GM18858 (cell line): ENCODE measurements around the gene EXPH5.

Source experiments
- ATAC-seq: cut with Tn5 transposase; IDR thresholded peaks from one replicate; pipeline ENCODE4 v1.9.1; 2021; ENCODE audit not compliant: unreplicated experiment

The EXPH5 gene

GRCh38 chr11:108562746-108563581, 30.6 kb downstream of the EXPH5 start:
- no peak for ATAC-seq

GRCh38 chr11:108561535-108561991, 32.0 kb downstream of the EXPH5 start:
- ATAC-seq = no peak

- no peak for ATAC-seq
These were observed 33.7 kb downstream of the EXPH5 start for GRCh38 chr11:108559904-108560303.

GRCh38 chr11:108559340-108559739, 34.2 kb downstream of the EXPH5 start:
- ATAC-seq = no peak

GRCh38 chr11:108558222-108558621, 35.3 kb downstream of the EXPH5 start:
- ATAC-seq = peak; percentile 78

- ATAC-seq = no peak
These were observed 37.5 kb downstream of the EXPH5 start for GRCh38 chr11:108556019-108556418.

- no peak for ATAC-seq
These were observed 41.7 kb downstream of the EXPH5 start for GRCh38 chr11:108551651-108552462.

- ATAC-seq = no peak
These were observed 44.2 kb downstream of the EXPH5 start for GRCh38 chr11:108549319-108549885.

- no peak for ATAC-seq
These were observed 47.6 kb downstream of the EXPH5 start for GRCh38 chr11:108545909-108546501.

GRCh38 chr11:108543316-108543964, 50.1 kb downstream of the EXPH5 start:
- no peak for ATAC-seq

- no peak for ATAC-seq
These were observed 52.0 kb downstream of the EXPH5 start for GRCh38 chr11:108541531-108541930.

GRCh38 chr11:108538502-108538901, 55.1 kb downstream of the EXPH5 start:
- no peak for ATAC-seq

- no peak for ATAC-seq
These were observed 55.5 kb downstream of the EXPH5 start for GRCh38 chr11:108538022-108538424.

GRCh38 chr11:108536783-108537182, 56.8 kb downstream of the EXPH5 start:
- ATAC-seq = no peak

- no peak for ATAC-seq
These were observed 58.1 kb downstream of the EXPH5 start for GRCh38 chr11:108535384-108535955.

- ATAC-seq = no peak
These were observed 59.2 kb downstream of the EXPH5 start for GRCh38 chr11:108534274-108534882.

- ATAC-seq = no peak
These were observed 63.1 kb downstream of the EXPH5 start for GRCh38 chr11:108530426-108530825.

- ATAC-seq = no peak
These were observed 66.2 kb downstream of the EXPH5 start for GRCh38 chr11:108527382-108527781.

- no peak for ATAC-seq
These were observed 68.4 kb downstream of the EXPH5 start for GRCh38 chr11:108525161-108525560.

- ATAC-seq = no peak
These were observed 69.1 kb downstream of the EXPH5 start for GRCh38 chr11:108524422-108524821.
